OCI-LY7 (cell line): ENCODE results near the gene MTHFSD.

Source experiments
- CTCF ChIP-seq: fragments of 200-600 bp; sonication (generic); conservative IDR thresholded peaks from 2 replicates; pipeline ENCODE4 v1.5.1; 2014; ENCODE audit warnings: mild to moderate bottlenecking, antibody characterized with exemption, low read length, moderate library complexity, mixed read lengths
- EZH2phosphoT487 ChIP-seq: fragments of 200-600 bp; sonication (generic); IDR thresholded peaks from 2 replicates; pipeline ENCODE4 v1.6.1; 2018; ENCODE audit warnings: low read depth, borderline replicate concordance, mild to moderate bottlenecking, mixed run types, antibody characterized with exemption, low read length, moderate library complexity, mixed read lengths

- TF ChIP-seq CTCF (no peak), EZH2phosphoT487 (no peak)
Observed at GRCh38 chr16:86528061-86528929, 26.7 kb downstream of the MTHFSD start.
